SKM-1 treated with dmso at 0.1 percent for 144 hours (cell line): ENCODE measurements around the gene FANCE.

Source experiments
- DNase-seq: peaks from one replicate; lab custom pipeline; 2025; ENCODE audit not compliant: unreplicated experiment; lab: John Stamatoyannopoulos, UW

Gene FANCE

DNA sequence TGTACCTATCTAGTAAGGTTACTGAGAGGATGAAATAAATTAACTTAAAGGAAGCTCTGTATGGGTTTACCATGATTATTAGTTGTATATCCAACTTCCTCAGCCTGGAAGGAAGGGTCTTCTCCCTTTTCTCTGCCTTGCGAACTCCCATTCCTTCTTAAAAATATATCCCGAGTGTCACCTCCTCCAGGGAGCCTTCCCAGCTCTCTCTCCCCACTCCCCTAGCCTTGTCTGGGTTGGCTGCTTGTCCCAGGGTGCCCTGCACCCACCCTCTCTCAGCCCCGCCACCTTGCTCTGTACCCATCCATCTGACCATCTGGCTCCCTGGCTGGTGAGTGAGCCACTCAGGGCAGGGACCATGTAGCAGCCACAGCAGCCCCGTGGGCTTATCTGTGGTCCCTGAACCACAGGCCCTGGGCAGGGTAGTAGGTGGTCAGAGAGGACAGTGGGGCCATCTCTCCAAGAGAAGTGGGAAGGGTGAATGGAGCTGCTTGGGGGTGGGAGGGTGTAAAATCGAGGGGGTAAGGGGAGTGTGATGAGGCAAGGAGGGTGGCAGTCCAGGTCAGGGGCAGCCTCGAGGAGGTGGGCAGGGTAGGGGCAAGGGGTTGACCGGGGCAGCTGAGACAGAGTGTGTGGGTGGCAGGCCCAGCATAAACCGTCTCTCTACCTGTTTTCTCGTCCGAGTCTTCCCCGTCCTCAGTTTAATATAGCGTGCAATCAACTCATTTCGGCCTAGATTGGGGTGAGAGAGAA lies 31.9 kb downstream of the FANCE start:
- no peak for DNase-seq

DNA sequence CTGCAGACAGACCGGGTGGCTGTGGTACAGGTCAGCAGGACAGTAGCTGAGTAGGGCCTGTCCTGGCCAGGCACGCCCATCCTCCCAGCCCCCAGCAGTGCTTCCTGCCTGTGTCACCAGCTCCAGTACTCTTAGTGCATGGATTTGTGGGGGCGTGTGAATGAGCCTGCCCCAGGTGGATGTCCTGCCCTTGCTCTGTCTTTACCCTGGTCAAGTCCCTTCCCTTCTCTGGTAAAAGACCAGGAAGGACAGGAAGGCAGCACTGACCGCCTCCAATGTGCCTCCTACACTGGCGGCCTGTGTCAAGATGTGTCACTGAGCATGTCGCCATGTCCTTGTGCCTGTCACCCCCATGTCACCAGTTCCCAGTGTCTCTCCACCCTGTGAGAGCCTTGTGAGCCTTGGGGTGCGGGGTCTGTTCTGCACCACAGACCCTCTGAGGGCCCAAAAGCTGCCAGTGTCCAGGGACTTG lies 32.8 kb downstream of the FANCE start:
- DNase-seq: no peak

GRCh38 chr6:35485402-35485877 lies 33.3 kb downstream of the FANCE start:
- DNase-seq: no peak

- no peak for DNase-seq
Measured at GRCh38 chr6:35486005-35486925, 34.1 kb downstream of the FANCE start.

DNA sequence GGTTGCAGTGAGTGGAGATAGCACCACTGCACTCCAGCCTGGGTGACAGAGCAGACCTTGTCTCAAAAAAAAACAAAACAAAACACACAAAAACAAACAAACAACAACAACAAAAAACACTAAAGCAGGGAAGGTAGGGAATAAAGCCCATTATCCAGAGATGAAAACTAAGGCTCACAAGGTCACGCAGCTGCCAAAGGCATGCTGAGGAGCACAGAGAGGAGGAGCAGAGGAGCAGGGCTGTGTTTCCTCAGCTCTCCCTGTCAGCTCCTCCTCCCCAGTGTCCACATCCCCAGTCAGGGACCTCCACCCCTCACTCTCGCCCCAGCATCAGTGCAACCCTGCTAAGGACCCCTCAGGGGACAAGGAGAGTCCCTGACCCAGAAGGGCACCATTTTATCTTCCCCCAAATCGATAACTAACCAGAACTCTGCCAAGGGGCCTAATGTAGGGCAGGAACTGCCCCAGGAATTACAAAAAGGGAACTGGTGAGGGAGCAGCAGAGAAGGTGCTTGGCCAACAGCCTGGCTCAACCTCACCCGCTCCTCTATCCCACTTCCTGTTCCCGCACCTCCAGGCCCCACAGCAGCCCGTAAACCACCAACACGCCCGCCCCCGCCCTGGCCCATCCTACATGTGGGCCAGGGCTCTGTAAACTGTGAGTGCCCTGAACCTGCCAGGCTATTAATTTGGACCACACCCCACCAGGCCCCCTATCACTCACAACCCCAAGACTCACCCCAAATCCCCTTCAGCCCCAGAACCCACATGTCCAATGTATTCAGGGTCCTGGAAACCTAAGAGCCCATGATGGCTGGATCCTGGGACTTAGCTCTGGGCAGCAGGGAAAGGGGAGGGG lies 35.7 kb downstream of the FANCE start:
- DNase-seq: peak; percentile 80

- DNase-seq: no peak
Measured at GRCh38 chr6:35488517-35488862, 36.4 kb downstream of the FANCE start.

DNA sequence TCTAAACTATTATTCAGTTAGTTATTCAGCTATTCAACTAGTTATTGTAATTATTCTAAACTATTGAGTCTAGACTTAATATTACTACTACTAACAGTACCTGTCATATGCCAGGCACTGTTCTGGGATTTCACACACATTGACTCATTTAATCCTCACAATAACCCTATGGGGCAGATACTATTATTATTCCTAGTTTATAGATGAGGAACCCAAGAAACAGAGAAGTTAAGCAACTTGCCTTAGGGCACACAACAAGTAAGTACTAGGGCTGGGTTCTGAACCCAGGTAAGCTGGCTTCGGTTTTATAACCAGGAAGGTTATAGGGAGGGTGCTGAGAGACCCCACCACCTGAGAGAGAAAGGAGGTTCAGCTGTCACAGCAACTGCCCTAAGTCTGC lies 36.9 kb downstream of the FANCE start:
- DNase-seq: peak; percentile 93

- DNase-seq: no peak
Measured at GRCh38 chr6:35489995-35490791, 38.1 kb downstream of the FANCE start.

DNA sequence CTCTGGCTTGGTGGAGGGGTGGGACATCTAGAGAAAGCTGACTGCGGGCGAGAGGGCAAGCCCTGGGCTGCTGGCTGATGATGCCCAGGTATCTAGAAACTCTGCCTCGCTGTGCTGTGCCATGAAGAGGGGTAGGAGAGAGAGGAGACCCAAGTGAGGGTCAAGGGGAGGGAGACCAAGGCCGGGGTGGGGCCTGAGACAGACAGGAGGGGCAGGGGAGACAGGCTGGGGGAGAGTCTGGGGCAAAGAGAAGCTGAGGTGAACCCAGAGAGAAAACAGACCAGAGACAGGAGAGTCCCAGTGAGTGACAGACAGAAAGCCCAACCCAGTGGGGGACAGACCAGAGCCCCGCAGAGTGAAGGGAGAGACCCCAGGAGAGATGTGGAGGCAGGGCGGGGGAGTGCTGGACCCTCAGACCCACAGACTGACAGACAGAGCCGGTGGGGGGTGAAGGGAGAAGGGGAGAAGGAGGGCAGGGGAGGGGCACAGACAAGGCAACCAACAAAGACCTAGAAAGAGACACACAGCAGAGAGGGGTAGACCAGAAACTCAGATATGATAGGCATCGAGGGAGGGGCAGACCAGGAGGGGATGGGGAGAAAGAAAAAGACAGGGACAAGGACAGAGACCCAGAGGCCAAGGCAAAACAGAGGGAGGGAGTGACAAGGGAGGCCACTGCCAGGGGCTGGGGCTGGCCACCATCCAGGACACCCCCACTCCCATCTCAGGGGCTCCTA lies 38.9 kb downstream of the FANCE start:
- no peak for DNase-seq

DNA sequence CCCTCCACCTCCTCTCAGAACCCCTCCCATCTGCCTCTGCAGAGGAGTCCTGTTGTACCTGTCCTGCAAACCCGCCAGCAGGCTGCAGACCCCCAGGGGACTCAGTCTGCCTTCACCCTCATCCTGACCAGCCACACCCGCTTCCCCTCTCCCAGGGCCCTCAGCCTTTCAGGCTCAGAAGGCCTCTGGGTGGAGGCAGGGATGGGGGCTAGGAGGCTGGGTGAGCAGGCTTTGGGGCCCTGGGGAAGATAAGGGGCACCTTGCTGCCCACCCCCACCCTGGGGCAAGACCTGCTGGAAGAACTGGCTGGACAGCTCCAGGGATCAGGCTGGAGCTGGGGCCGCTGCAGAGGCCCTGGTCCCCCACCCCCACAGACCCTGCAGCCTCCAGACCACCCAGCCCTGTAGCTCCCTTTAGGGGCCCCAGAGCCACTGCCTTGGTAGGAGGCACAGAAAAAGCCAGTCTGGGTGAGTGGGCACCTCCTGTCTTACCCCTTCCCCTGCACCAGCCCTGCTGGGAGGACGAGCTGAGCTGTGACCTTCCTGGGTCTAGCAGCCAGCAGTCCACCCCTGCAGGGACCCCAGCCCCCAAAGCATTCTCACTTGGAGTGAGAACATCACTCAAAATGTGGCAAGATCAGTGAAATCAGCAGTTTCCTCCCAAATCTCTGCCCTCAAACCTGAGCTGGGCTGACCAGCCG lies 39.6 kb downstream of the FANCE start:
- DNase-seq: no peak

GRCh38 chr6:35492258-35492973 lies 40.3 kb downstream of the FANCE start:
- DNase-seq: no peak

- DNase-seq: no peak
Measured at GRCh38 chr6:35492974-35493284, 40.8 kb downstream of the FANCE start.

- no peak for DNase-seq
Measured at GRCh38 chr6:35493307-35493983, 41.3 kb downstream of the FANCE start.

- DNase-seq: peak; percentile 47
Measured at GRCh38 chr6:35494161-35494563, 42.0 kb downstream of the FANCE start.

DNA sequence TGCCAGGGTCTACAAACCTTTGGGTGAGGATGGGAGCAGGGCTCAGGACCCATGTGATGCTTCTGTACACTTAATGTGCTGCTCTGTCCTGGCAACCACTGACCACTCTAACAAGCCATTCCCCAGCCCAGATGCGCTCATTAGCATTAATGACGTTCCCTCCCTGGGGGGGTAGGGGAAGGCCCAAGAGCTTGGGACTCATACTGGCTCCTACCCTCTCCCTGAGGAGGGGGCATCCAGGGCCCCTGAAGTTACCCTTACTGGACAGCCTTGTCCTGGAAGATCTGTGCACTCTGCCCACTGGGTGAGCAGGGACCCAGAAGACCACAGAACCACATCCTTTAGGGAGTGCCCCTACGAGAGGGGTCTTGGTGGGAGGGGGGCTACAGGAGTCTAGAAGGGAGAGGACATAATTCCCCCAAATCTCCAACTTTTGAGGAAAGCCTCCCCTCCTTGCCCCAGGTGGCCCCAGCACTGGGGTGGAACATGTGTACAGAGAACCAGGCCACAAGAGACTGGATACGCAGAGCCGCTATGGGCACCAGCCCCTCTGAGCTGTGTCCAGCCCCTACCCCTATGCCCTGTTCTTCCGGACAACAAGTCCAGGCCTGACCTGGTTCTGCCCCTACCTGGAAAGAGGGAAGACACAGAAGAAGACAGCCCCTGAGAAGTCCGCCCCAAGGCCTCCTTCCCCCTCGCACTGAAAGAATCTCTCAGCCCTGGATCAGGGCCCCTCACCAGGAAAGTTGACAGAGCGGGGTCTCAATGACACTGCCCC lies 43.3 kb downstream of the FANCE start:
- no peak for DNase-seq

- DNase-seq: no peak
Measured at GRCh38 chr6:35496036-35496840, 44.1 kb downstream of the FANCE start.
